DND-41 (cell line): ENCODE data around the gene MYCT1.

Source experiments
- EZH2 ChIP-seq: IDR thresholded peaks from 3 replicates; pipeline ENCODE4 v1.6.1; 2012; ENCODE audit warnings: borderline replicate concordance, low read depth, mild to moderate bottlenecking, moderate library complexity, low read length, inconsistent platforms; ENCODE audit not compliant: severe bottlenecking
- TF ChIP-seq, protein P1 (sequence below): IDR thresholded peaks from 2 replicates; pipeline ENCODE4 v1.5.1; 2012; ENCODE audit warnings: borderline replicate concordance, low read length, moderate library complexity, mild to moderate bottlenecking; ENCODE audit not compliant: poor library complexity, severe bottlenecking; ENCODE audit errors: extremely low read depth

DNA sequence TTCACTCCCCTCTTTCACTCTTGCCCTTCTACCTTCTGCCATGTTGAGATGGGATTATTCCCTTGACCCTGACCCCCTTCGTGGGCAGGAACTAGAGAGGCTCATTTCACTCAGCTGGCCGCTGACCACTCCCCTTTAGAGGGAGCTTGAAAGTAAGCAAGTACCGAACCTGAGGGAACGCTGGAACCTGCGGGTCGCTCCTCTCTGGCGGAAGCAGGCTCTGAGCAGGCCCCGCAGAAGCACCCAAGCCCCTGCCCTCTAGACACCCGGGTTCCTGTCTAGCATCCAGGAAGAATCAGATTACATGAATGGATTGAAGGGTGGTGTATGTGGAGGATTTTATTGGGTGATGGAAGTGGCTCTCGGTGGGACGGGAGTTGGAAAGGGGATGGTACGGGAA is 11.9 kb upstream of the MYCT1 start:
- TF ChIP-seq, protein P1, sequence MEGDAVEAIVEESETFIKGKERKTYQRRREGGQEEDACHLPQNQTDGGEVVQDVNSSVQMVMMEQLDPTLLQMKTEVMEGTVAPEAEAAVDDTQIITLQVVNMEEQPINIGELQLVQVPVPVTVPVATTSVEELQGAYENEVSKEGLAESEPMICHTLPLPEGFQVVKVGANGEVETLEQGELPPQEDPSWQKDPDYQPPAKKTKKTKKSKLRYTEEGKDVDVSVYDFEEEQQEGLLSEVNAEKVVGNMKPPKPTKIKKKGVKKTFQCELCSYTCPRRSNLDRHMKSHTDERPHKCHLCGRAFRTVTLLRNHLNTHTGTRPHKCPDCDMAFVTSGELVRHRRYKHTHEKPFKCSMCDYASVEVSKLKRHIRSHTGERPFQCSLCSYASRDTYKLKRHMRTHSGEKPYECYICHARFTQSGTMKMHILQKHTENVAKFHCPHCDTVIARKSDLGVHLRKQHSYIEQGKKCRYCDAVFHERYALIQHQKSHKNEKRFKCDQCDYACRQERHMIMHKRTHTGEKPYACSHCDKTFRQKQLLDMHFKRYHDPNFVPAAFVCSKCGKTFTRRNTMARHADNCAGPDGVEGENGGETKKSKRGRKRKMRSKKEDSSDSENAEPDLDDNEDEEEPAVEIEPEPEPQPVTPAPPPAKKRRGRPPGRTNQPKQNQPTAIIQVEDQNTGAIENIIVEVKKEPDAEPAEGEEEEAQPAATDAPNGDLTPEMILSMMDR = no peak
- no peak for TF ChIP-seq EZH2
